Stimulated activated CD4-positive, alpha-beta T cell treated with anti-CD3 and anti-CD28 coated beads, Interleukin-4, amount 100 ng/mL, for 48 hours (primary cell): ENCODE data around the gene ARNT2.

ENCODE experiments used
- DNase-seq, 2 donors: peaks; one replicate each; pipeline ENCODE4 v3.0.0-alpha.2; 2020; ENCODE audit warnings: low read depth in 2 of 2

The ARNT2 gene

DNA sequence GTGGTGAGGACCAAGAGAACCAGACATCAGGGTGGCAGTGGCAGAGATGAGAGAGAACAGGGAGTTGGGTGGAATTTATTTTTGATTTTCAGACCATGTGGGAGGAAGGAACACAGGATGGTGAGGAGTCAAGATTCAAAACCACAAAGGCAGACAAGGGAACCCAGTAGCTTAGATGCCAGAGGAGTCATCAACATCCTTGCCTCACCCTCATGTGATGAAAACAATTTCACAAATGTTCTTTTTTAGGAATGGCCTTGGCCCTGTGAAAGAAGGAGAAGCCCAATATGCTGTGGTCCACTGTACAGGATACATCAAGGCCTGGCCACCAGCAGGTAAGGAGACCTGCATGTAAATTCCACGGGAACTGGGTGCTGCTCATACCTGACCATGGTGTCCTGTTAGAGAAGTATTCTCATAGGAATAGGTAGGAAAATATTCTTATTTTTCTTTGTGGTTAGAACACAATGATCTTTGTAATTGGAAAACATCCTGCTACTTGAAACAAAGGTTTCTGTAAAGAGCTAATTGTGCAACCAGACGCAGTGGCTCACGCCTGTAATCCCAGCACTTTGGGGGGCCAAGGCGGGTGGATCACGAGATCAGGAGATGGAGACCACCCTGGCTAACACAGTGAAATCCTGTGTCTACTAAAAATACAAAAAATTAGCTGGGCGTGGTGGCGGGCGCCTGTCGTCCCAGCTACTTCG lies 110.0 kb downstream of the ARNT2 start:
- DNase-seq: no peak

DNA sequence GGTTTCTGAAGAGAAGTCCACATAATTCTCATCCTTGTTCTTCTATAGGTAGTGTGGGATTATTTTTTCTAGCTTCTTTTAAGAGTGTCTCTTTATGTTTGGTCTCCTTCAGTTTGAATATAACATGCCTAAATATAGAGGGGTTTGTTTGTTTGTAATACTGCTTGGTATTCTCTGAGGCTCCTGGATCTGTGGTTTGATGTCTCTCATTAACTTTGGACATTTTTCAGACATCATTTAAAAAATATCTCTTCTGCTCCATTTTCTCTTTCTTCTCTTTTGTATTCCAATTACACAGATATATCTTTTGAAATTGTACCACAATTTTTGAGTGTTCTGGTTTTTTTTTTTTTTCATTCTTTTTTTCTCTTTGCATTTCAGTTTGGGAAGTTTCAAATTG lies 113.1 kb downstream of the ARNT2 start:
- no peak for DNase-seq

DNA sequence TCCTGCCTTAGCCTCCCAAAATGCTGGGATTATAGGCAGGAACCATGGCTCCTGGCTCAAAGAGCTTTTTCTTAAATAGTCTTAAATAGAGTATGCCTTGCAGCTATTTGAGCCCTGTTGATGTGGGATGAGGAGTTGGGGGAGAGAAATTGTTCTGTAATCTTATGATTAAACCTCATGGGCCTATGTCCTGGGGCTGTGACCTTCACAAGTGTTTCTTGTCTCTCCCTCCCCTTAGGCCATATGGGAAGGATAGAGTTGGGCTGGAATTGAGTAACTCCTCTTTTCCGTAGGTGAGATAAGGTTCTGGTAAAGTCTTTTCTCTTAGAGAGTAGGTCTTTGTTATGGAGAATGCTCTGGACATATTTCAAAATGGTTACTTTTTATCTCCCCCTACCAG lies 114.3 kb downstream of the ARNT2 start:
- DNase-seq: no peak

DNA sequence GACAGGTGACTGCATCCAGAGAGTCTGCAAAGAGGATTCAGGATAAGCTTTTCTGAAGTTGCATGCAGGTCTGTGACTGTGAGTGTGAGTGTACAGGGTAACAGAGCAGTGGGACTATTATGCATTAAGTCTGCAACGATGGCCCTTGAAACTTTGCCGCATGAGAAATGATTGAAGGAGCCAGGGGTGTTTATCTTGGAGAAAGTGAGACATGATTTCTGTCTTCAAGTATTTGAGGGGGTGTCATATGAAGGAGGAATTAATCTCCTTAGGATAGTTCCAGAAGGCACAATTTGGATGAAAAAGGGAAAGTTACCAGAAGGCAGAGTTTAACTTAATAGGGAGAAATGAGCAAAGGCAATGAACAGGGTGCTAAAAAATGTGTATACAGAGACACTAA lies 119.6 kb downstream of the ARNT2 start:
- no peak for DNase-seq

DNA sequence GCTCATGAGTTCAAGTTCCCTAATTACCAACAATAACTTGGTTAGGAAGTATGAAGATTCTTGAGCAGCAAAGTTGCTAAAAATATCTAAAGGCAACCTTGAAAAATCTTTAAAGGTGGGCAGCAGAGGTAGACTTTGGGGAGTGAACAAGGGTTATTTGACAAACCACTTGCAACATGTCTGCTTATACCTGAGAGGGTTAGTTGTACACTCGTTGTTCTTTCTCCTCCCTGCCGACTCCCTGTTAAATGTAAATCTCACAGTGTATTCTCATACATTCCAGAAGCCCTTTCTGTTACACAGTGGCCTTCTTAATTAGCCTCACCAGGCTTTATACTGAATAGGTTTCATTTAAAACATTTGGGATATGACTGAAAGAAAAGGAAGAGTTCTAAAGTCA lies 121.7 kb downstream of the ARNT2 start:
- no peak for DNase-seq

DNA sequence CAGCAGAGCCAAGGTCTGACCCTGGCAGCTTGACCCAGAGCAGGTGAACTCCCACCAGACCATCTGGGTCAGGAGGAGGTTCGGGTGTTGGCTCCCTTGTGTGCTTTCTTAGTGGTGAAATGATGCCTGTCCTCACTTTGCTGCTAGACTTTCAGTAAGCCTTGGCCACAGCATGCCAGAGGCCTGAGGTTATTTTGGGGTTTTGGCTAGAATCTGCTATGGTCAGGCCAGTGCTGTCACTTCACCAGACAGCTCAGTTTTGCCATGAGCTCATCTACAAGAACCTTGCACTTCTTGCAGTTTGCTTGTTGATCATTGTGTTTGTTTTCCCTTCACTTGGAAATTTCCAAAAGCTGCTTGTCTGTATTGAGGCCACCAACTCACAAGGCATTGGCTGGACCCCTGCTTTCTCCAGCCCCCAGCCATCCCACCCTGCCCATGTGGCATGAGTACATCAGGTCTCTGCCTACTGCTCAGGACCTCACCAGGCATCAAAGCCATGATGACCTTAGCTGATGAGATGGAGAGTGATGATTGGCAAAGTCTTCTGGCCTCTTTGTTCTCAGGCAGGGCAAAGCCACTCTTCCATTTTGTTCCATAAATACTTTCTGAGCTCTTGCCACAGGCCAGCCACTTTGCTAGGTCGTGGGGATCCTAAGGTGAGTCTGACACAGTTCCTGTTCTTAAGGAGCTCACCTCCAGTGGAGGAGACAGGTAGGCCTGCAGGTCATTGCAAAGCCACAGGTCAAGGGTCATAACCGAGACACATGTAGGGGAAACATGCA lies 122.6 kb downstream of the ARNT2 start:
- DNase-seq: no peak

DNA sequence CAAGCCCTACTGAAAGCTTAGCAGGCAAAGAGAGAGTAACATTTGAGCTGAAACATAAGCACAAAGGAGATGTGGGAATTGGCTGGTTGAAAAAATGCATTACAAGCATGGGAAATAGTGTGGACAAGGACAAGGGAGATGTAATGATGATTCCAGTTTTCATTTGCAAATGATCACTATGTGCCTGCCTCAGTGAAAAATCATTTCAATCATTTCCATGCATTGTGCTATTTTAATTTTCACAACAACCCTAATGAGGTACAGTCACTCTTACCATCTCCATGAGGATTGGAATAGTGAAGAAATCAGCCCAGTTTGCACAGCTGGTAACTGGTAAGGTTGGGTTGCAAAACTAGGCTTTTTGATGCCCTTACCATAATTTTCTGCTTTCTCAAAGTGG lies 123.2 kb downstream of the ARNT2 start:
- no peak for DNase-seq

DNA sequence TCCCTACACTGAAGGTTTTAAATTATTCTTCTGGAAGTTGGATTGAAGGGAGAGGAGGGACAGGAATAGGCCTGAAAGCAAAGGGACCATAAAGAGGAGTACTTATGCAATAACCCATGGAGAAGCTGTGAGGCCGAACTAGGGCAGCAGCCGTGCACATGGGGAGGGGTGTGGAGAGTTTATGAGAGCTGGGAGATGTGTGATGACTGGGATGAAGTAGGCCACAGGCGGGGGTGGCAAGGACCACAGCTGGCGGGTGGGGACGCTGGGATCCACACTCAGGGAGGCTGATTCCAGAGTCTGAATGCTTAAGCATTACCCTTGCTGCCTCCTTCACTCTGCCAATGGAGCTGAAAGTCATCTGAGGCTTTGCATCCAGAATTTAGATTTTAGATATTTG lies 123.8 kb downstream of the ARNT2 start:
- no peak for DNase-seq

DNA sequence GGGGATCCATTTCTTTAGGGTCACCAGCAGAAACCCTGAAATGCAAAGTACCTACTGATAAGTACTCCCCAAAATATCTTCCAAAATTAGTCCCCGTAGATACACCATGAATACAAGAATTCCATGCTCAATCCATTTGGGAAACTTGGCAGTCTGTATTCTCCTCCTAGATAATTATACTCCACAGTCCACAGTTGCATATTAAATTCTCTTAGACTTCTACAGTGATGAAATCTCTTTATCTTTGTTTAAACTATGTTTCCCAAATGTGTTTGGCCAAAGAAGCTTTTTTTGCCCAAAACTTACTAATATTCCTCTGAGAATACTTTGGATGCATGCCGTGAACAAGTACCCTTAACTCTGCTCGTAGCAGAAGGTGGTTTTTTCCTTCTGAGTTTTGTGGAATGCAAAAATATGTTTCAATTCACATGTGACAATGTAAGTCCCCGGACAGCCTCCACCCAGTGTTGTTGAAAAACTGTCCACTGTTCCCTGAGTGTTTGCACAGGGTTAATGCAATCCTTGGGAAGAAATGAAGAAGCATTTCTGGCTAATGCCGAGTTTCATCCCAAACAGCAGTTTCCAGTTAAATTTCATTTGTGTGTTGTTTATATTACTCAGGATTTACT lies 126.7 kb downstream of the ARNT2 start:
- DNase-seq: no peak

DNA sequence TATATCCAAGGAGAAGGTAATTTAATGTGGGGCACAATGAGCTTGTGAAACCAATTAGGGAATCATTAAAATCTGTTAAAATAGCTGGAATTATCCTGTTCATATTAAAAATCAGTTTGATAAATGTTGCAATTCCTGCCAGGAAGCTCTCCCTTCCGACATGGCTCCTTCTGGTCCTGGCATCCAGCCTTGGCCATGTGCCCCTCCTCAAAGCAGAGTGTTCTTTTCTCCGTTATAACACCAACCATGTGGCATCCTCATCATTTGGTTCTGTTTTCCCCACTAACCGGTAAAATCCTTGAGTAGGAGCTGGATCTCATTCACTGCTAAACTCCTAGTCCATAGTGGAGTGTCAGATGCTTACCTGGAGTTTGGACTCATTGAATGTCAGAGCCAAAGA lies 127.2 kb downstream of the ARNT2 start:
- no peak for DNase-seq

DNA sequence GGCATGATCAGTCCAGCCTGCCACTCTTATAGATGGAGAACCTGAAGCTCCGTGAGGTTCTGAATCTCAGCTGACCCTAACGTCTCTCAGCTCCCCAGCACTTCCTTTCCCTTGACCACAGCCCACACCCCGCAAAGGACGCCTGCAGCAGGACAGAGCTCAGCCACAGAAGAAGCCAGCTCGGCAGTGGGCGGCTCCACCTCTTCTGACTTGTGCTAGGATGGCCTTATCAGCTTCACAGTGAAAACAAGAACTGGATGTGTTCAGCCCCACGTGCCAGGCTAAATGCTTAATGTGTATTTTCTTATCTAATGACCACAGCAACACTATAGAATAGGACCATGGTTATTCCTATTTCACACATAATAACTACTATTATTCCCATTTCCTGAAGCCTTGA lies 127.6 kb downstream of the ARNT2 start:
- no peak for DNase-seq

DNA sequence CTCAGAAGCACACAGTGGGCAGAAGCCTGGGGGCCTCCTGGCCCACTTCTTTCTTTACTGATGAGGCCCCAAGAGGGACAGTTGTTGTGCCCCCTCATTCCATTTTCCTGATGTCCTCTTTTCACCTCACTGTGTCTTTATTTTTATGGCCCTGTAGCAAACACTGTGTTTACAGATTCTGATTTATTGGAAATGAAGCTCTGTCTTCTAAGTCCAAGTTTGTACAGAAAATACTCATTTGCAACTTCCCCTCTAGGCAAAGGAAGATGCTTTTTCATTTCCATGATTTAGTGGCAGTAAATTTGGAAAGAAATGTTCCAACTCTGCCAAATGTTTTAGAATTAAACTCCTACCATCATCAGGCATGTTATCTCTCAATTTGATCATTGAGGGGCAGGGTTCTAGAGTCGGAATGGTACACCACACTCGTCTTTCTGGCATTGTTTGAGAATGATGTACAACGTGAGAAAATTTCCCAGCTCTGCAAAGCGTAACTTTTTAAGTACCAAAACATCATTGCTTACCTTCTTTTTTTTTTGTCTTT lies 129.7 kb downstream of the ARNT2 start:
- DNase-seq: no peak

DNA sequence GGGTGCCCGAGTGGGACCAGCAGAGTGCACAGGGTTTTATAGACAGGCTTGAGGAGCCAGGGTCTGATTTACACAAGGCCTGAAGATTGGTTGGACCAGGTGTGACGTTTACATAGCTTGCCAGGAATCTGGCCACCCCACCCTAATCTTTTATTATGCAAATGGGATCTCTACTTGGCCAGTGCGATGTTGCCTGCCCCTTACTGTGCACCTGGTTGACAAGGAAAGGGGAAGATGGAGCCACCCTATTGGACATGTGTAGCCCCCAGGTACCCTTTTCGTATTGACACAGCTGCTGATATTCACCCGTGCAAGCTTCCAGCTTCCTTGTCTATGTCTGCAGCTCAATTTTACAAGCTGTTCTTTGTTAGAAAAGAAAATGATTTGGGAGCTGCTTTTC lies 132.0 kb downstream of the ARNT2 start:
- DNase-seq: no peak

DNA sequence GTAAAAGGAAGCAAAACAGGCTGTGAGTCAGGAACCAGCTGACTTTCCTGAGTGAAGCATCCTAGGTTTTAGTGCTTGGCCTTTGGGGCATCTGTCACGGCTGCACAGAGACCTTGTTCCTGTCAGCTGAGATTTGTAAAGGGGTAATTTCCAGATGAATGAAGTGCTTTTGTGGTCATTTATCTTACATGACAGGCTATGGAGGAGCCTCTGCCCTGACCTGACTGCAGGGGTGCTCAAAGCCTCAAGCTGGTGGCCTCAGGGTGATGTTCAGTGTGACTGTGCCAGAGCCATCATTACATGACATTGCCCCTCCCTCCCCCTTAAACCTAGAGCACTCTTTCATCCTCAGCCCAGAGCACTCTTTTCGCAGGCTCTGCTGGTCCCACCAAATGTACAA lies 132.5 kb downstream of the ARNT2 start:
- no peak for DNase-seq

DNA sequence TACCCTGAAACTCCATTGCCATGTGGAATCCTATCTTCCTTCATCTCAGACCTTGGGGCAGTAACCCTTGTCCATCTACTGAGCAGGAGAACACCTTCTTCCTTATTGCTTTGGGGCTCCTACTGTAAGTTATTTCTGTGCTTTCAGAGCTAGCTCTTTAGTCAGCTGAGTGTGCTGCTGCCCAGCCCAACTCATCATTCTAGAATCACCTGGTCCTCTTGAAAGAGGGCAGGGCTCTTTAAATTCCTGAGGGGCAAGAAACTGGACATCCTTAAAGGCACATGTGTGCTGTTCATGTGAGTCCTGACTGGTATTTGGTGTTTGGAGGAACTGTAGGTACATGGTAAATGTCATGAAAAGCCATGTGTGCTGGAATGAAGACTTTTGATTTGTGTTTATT lies 140.9 kb downstream of the ARNT2 start:
- no peak for DNase-seq

DNA sequence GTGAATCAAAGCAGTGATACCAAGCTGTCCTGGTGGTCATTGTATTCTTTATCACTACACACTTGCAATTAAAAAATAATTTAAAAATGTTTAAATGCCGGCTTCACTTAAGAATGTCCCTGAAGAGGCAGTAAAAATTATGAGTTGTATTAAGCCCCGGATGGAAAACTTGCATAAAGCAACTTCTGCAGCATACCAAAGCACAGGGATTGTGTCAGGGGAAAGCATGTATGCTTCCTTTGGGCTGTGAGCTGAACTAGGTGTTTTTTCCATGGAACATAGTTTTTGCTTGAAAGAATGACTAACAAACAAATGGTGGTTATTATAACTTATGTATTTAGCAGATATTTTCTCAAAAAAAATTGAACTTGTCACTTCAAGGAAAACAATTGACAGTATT lies 143.1 kb downstream of the ARNT2 start:
- DNase-seq: no peak

DNA sequence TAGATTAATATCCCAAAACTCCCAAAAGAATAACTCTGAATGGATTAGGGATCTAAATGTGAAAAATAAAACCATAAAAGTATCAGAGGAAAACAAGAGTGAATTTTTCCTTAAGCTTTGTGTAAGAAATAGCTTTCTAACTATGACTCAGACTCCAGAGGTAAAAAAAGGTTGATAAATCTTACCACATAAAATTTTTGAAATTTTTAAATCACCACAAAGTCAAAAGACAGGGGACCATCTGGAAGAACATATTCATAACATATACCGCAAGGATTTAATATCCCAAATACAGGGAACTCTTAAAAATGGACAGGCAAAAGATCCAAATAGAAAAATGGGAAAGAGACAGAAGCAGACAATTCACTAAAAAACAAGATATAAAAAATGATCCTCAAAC lies 145.0 kb downstream of the ARNT2 start:
- DNase-seq: no peak

DNA sequence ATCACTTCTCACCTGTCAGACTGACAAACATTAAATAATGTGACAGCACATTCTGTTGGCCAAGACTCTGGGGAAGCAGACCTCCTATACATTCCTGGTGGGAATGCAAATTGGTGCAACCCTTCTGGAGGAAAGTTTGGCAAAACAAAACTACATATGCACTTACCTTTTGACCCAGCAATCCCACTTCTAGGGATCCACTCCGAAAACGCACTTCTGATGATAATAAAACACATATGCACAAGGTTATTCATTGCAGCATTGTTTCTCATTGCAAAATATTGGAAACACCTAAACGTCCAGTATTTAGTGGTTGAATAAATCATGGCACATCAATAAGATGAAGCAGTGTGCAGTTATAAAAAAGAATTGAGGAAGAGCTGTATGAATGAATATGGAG lies 145.5 kb downstream of the ARNT2 start:
- no peak for DNase-seq

DNA sequence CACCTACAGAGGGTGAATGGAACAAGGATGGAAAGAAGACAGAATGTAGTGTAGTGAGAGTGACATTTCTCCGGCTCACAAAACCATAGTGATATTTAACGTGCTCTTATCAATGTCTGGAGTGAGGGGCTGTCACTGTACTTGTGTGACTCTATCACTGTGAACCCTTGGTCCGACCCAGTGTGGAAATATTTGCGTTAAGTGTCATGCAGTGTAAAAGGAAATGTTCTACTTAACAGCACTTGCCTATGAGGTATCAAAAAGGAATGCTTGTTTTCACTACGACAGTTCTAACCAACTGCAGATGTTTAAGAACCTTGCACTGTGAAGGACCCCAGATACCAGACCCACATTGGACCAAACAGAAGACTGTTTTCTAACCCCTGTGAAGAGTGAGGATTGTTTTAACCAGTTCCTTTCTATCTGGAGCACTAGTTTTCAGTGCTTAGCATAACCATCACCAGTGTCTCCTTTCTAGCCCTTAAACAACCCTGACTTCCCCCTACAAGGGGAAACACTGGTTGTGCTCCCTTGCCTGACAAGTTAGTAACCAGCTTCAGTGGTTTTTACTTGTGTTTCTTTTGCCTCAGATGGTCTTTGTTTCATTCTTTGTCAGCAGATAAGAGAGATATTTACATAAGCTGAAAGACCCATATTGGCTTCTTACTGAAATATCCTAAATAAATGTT lies 146.2 kb downstream of the ARNT2 start:
- DNase-seq: no peak

DNA sequence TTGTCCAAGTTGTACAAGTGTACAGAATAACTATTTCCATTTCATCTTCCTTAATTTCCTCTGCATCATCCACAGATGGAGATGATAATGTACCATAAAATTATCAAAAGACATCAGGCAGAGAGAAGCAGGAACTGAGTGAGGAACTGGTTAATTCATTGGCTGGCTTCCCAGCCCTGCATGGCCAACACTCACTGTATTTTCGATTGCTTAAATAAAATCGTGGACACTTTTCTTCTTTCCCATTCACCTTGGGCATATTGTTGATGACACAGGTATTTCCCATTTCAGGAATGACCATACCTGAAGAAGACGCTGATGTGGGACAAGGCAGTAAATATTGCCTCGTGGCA lies 146.7 kb downstream of the ARNT2 start:
- no peak for DNase-seq

DNA sequence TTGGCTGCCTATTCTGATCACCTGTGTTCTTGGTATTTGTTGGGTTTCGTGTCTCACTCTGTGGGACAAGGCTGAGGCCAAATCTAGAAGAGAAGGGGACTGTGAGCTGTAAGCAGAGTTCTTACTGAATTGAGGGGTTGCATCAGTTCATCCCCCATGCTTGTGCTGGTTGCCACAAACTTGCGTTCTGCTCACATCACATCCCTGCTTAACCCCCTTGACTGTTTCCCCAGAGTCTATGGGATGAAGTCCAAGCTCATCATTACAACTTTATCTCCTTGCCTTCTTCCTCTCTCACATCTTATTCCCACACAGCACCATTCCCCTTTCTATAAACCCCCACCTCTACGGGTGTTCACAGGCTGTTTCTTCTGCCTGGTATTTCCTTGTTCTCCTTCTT lies 147.2 kb downstream of the ARNT2 start:
- DNase-seq: no peak

DNA sequence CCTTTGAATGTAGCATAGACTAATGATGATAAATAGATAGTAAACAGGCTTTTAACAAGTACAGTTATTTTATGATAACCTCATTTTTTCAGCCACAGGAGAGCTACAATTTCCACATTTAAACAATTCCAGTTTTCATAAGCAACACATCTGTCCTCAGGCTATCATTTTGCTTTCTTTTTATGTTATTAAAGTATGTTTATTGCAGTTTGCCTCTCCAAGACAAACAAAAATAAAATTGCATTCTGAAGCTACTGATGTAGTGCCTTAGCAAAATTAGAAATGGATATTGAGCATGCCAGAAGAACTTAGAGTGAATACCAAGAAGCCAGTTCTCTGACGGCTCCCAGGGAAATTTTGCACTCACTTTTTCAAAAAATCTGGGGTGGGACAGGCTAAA lies 150.4 kb downstream of the ARNT2 start:
- DNase-seq: no peak
